Stimulated activated CD4-positive, alpha-beta T cell treated with anti-CD3 and anti-CD28 coated beads, Interleukin-4, amount 100 ng/mL, for 48 hours (primary cell): ENCODE data around the gene LAMC1.
"Not testable (repeated sequence)": the region's sequence is repeated elsewhere in the genome, so short reads cannot be mapped to it uniquely, and the experiment has no call there.

ENCODE experiments used
- DNase-seq, 2 donors: peaks; one replicate each; pipeline ENCODE4 v3.0.0-alpha.2; 2020; ENCODE audit warnings: low read depth in 2 of 2

LAMC1 gene

GRCh38 chr1:183150032-183150431 lies 126.8 kb downstream of the LAMC1 start:
- DNase-seq: not testable (repeated sequence)

DNA sequence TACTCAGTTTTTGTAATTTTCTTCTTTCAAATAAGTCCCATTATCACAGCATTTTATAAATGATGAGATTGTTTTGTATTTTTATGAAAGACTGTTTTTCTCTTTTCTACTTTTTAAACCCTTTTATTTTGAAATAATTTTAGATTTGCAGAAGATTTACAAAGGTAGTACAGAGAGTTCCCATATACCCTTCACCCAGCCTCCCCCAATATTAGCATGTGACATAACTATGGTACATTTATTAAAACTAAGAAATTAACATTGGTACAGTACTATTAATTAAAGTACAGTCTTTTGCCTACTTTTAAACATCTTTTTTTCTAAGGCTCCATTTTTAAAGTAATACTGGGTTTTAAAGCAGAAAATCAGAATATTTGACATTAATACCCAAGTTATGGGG lies 127.2 kb downstream of the LAMC1 start:
- DNase-seq: no peak

DNA sequence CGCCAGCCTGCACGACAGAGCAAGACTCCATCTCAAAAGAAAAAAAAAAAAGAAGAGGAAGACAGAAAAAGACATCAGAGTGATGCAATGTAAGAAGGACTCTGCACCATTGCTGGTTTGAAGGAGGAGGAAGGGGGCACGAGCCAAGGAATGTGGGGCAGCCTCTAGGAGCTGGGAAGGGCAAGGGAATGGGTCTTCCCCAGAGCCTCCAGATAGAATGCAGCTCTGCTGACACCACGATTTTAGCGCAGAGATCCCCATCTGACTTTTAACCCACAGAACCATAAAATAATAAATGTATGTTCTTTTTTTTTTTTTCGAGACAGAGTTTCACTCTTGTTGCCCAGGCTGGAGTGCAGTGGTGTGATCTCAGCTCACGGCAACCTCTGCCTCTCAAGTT lies 129.0 kb downstream of the LAMC1 start:
- no peak for DNase-seq

- DNase-seq: no peak
Measured at GRCh38 chr1:183155939-183156338, 132.7 kb downstream of the LAMC1 start.

DNA sequence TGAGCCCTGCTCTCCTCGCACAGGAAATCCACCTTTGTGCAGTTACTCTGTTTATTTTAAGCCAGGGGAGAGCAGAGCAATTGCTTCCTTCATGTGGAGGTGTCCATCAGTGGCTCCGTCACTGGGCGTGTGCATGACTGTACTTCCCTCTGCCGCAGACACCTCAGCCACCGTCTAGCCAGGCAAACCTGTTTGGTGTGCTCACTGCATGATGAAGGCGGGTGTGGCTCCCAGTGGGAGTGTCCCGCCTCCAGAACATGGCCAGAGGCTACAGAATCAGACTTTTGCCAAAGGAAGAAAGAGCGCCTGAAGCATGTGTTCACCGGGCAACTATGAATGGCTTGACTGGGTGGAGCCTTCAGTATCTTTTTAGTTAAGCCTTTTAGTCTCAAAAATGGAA lies 136.7 kb downstream of the LAMC1 start:
- no peak for DNase-seq

DNA sequence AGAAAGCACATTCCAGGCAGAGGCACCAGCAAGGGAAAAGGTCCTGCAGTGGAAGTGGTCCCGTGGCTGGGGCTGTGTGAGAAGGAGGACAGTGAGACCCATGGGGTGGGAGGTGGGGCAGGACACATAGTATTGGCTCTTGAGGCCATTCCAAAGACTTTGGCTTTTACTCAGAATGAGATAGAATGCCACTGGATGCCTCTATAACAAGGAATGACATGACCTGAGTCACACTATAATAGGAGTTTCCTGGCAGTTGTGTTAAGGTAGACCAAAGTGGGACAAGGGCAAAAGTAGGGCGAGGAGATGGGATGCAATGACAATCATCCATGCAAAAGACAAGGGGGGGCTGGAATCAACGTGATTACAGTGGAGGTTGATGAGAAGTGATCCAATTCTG lies 138.2 kb downstream of the LAMC1 start:
- no peak for DNase-seq

DNA sequence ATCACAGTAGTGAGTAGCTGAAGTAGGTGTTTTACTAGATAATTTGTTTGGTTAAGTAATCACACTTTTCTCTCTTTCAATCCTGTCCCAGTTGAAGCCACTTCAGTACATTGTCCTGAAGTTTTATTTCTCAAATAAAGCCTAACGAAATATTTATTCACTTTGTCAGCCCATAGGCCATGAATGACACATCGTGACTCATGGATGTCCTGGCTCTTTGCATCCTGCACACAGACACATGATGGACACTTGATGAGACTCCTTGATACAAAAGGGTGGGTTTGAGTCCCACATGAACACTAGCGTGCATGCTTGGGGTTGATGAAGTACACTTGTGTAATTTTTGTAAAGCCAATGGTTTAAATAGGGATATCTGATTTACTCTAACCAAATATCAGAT lies 140.1 kb downstream of the LAMC1 start:
- DNase-seq: no peak

DNA sequence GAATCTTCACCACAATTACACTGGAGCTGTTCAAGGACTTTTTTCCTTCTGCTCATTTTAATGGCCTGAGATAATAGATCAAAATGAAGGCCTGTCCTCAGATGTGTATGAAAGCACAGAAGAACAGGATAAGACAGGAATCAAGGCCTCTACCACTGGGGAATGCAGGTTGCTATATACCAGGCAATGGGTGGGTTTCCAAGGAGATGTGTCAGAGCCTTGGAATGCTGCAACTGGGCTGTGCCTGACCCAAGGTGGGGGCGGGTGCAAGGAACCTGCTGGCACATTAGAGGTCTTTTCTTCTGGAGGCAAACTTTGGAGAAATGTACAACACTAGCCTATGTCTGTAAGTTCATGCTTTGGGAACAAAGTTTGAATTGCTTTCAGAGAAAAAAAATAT lies 141.1 kb downstream of the LAMC1 start:
- no peak for DNase-seq

DNA sequence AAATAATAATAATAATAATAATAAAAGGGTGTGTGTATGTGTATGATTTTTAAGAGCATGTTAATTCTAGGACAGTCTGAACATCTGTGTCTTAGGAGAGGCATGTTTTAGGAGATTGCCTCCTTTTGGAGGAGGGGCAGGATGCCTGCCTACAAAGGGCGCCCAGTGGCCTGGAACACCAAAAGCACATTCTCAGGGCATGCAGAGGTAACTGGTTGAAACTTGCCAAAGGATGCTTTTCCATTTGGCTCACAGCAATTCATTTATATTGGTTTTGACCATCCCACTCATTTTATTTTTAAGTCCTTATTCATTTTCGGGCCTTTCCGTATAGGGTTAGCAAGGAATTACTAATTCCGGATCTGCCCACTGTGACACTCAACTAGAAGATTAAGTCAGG lies 141.7 kb downstream of the LAMC1 start:
- DNase-seq: no peak

DNA sequence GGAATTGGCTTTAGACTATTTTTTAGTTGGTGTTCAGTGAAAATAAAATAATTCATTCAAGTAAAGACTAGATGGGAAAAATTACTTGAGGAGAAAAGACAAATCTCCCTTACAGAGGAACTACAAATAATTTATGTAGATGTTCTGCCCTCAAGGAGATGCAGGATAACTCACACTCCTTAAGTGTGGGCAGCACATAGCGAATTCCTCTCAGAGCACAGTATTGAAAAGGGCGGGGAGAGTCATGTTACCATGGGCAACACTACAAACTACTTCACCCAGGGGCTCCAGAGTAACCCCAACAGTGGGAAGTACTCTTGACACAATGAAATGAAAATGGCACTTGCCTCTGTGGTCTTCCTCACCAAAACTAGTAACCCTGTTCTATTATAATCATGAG lies 142.2 kb downstream of the LAMC1 start:
- DNase-seq: no peak

- DNase-seq: no peak
Measured at GRCh38 chr1:183166454-183166853, 143.2 kb downstream of the LAMC1 start.

DNA sequence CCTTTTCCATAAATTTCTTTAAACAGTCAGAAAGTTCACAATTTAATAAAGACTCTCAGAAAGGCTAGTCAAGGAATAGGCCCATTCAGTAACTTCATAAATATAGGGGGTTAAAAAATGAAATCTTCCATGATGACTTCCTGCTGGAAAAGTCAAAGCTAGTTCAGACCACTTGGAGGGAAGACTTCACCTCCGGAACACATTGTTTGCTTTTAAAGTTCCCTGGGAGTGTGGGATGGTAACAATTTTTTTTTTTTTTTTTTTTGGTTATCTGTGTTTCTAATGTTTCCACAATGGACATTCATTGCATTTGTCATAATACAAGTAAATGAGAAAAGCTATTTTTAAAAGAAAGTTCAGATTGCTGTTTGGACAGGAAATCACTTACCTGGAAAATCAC lies 144.5 kb downstream of the LAMC1 start:
- no peak for DNase-seq

DNA sequence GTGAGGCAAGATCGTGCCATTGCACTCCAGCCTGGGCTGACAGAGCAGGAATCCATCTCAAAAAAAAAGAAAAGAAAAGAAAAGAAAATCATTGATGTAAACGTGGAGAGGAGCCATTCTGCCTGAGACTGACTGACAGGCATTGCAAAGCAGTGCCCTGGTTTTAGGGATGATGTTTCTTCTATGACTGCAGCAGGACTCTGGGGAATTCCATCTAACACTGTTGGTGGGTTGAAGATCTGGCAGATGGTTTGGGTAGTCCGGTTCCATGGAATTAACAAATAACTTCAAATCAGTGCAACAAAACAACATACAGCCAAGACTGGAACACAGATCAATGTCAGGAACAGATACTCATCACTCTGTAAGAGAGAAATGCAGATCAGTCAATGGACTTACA lies 145.1 kb downstream of the LAMC1 start:
- no peak for DNase-seq

DNA sequence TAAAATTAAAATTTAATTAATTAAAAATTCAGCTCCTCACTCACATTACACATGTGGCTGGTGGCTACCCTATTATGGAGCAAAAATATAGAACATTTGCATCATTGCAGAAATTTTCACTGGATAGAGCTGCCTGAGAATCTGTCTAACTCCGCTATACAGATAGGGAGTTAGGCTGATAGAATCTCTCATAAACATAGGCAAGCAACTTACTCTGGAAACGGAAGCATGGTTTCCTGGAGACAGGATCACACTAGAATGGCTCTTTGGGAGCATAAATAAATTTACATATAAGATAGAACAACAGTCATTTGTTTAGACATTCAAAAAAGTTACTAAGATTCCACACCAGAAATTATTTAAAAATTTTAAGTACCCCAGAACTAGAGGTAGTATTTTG lies 150.6 kb downstream of the LAMC1 start:
- DNase-seq: no peak

- DNase-seq: no peak
Measured at GRCh38 chr1:183175631-183176030, 152.4 kb downstream of the LAMC1 start.

DNA sequence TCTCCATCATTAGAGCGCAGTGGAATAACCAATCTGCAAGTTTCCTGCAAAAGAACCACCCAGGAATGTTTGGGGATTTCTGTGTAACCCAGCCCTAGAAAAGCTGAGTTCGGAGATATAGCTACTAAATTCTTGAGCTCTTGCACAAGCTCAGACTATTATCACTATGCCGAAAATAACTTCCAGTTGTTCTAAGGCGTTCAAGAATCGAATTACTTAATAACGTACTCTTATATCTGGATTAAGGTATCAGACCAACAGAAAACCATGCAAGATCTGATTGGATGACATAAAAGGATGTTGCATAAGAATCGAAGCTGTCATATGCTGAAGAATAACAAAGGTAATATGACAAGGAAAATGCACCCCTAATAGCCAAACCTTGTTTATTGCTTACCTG lies 155.3 kb downstream of the LAMC1 start:
- DNase-seq: no peak

DNA sequence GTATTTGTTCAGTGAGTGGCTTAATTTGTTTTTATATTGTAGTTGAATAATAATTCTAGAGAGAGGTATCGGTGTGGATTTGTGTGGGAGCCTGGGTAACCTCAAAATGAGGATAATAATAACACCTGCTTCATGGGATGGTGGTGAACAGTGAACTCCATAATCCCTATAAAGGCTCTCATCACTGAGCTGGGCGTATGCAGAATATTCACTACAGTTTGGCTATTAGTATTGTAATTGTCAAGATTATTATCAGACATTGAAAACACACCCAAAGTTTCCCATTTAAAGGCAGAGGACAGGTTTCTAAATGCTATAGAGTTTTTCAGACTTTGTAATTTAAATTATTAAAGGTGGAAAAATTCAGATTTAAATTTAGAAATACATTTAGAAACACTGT lies 155.8 kb downstream of the LAMC1 start:
- no peak for DNase-seq

GRCh38 chr1:183180218-183180617 lies 157.0 kb downstream of the LAMC1 start:
- no peak for DNase-seq

GRCh38 chr1:183180634-183181056 lies 157.4 kb downstream of the LAMC1 start:
- no peak for DNase-seq

DNA sequence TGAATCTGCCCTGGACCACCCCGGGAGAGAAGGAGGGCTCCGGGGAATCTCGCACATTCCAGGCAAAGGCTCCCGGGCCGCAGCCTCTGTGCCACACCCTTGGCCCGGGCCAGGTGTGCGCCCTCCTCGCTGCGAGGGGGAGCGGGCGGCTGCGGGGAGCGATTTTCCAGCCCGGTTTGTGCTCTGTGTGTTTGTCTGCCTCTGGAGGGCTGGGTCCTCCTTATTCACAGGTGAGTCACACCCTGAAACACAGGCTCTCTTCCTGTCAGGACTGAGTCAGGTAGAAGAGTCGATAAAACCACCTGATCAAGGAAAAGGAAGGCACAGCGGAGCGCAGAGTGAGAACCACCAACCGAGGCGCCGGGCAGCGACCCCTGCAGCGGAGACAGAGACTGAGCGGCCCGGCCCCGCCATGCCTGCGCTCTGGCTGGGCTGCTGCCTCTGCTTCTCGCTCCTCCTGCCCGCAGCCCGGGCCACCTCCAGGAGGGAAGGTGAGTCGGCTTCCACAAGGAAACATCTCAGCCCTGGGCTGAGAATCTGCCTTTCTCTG lies 162.8 kb downstream of the LAMC1 start, which contains the start of gene LAMC2:
Gene LAMC2, plus strand, starts transcription at position 324 of the 550 bp plus-strand sequence. Its CDS starts 89 bp downstream, at position 413.
- peak in 1 of 2 donors; percentile 15 for DNase-seq

GRCh38 chr1:183186841-183187240 lies 163.6 kb downstream of the LAMC1 start:
- no peak for DNase-seq

DNA sequence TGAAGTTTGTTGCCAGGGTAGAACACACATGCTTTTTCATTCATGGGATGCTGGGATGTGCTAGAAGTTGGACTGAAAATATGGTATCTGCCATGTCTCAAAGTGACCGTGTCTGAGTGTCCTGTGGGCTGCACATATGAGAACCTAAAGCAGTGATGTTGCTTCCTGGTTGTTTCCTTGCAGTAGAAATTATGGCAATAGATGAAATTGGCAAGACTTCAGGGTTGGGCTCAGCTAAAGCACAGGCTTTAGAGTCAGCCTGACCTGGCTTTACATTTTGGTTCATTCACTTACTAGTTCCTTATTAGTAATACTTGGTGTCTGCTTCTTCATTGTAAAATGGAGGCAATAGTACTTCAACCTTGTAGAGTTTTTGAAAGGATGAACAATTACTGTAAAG lies 165.0 kb downstream of the LAMC1 start:
- DNase-seq: no peak

DNA sequence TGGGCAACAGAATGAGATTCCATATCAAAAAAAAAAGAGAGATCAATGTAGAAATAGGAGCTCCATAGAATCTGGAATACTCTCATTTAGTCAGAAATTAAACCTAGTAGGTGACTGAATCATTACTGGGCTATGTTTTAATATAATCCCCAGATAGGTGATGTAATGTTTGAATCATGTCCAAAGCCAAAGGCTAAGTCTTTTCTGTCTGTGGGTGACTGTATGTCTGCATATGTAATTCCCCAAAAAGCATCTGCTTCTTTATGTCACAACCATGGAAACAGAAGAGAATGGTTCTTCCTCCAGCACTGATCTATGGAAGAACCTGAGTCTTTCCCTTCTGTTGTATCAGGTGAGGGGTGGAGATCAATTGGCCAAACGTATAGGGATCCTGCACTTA lies 168.6 kb downstream of the LAMC1 start:
- no peak for DNase-seq

DNA sequence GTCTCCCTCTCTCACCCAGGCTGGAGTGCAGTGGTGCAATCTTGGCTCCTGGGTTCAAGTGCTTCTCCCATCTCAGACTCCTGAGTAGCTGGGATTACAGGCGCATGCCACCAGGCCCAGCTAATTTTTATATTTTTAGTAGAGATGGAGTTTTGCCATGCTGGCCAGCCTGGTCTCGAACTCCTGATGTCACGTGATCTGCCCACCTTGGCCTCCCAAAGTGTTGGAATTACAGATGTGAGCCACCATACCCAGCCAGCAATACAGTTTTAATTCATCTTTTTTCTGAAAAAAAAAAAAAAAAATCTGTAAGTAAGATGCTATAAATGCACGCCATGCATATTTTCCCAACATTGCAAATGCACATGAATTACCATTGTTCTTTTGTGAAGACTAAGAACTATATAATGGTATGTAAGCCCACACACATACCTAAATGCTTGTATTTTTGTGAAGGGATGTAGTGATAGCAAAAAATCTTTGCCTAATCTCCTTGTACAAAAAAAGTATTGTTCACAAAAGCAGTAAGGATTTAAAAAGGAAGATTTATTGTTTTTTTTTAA lies 170.8 kb downstream of the LAMC1 start:
- DNase-seq: no peak
